ENCODE data around the gene ULBP1.
A peak's percentile ranks its signal among the peaks of the same experiment; 100 is the strongest.
"Not testable (repeated sequence)": the region's sequence is repeated elsewhere in the genome, so short reads cannot be mapped to it uniquely, and the experiment has no call there.

The ULBP1 gene

DNA sequence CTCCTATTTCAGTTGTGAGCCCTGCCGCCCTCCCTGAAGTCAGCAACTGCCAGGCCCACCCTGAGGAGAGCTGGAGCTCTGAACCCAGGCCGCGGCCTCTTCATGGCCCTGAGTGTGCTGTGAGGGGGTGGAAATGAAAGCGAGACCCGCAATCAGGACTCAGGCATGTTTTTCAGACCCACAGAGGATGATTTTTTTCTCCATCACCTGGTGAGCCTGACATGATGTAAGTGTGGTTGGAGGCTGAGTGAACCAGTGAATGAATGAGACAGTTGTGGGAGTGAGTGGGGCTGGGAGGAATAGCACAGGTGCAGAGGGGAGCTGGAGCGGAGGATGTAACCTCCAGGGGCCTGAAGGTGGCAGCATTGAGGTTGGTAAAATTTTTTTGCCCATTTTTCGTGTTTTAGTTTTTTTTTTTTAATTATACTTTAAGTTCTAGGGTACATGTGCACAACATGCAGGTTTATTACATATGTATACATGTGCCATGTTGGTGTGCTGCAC, 43.3 kb downstream of the ULBP1 start:
- no peak for DNase-seq

DNA sequence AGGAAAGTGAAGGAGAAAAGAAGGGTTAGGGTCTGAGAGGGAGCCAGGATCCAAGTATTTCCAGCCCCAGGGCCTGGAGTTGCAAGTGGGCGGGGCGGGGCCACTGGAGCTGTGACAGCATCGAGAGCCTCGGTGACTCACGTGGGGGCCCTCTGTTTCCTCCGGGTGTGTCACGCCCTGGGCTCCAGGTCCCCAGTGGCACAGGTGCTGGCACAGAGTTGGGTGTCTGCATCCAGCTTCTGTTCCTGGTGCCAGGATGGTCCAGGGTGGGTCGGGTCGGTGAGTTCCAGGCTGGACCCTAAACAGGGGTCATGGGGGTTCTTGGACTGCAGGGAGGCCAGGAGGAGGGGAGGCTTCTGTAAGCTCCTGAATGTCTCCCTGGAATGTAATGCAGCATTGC, 44.8 kb downstream of the ULBP1 start:
- DNase-seq = no peak

DNA sequence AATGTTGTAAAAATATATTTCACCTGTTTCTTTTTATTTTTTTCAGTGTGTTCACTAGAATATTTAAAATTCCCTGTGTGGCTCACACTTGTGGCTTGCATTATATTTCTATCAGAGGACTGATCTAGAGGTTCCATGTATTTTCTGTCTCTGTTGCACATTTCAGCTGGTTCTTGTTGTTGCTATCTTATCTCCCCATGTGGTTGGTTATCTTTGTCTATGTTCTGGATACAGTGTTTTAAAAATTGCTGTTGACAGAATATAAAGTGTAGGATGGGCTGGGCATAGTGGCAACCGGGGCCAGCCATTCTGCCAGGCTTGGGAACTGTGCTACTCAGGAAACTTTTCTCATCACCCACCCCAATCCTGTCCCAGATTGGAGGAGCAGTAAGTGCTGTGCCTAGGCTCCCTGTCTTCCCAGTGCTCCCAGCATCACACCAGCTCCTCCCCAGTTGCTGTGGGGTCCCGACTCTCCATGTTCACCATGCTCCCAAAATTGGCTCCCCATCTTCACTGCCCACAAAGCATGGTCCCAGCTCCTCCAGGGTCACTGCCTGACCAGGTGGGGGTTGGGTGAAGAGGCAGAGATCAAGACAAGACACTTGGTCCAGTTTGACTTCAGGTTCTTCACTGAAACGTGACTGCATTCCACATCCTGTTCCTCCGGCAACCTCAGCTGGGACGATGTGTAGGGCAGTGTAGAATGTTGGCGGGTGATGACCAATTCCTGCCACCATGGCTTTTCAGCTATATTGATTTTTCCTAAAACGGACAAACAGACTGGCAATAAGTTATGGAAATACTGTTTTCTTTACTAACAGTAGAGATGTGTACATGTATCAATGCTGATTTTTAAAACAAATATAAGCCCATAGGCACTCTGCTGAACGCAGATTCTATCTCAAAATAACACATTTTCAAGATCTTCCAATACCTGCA, 49.4 kb downstream of the ULBP1 start:
- DNase-seq = not testable (repeated sequence)

DNA sequence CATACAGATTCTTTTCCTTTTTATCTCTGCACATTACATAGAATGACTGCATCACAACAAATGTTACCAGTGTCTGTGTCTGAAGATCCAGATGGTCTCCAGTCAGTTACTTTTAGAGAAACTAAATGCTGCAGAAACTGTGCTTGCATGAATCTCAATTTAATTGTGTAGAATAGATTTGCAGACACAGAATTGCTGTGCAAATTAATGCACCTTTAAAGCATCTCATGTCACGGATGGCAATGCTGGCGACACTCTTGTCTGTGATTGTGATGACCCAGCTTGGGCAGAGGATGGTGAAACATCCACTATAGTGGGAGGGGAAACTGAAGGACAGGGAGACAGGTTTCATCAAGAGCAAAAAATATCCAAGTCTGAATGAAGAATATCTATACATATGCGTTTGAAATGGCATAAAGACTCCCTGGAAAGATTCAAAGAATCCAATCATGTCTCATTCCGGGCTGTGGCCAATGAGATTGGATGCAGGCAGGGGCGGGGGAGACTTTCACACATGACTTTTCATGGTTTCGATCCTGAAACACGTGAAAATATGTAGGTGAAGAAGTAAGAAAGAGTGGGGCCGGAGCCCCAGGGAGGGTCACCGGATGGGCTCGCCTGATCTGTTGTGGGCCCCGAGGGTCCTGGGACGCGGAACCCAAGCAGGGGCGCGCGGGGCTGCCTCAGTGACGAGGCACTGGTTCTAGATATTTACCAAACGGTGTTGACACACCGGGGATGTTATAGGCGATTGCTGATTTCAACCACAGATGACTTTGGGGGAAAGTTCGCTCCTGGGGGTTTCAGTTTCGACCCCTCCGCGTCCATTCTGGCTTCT, 50.3 kb downstream of the ULBP1 start:
- DNase-seq = not testable (repeated sequence)

DNA sequence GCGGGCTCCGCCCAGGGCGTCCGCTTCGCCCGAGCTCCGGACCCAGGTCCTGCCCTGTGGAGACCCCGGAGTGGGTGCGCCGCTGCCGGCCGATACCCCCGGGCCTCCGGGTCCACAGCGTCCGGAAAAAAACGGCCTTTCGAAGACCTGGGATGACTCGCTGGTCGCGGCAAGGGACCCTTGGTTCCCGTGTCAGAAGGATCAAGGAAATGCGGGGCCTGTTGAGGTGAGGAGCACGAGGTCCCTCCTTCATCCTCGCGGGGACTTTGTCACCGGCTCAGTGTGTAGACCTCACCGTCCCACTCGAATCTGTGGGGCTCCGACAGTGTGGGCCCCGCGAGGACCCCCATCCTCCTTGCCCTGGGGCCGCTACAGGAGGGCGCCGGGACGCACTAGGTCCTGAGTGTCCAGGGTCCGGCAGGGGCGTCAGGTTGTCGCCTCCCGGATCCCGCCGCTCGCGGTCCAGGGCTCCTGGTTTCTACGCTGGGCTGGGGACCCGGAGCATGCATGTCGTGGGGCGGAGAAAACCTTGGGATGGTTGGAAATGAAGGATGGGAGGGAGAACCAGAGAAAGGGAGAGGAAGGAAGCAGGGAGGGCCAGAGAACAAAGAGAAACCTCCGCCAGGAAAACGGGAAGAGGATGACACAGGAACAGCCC, 51.0 kb downstream of the ULBP1 start:
- not testable (repeated sequence) for DNase-seq

DNA sequence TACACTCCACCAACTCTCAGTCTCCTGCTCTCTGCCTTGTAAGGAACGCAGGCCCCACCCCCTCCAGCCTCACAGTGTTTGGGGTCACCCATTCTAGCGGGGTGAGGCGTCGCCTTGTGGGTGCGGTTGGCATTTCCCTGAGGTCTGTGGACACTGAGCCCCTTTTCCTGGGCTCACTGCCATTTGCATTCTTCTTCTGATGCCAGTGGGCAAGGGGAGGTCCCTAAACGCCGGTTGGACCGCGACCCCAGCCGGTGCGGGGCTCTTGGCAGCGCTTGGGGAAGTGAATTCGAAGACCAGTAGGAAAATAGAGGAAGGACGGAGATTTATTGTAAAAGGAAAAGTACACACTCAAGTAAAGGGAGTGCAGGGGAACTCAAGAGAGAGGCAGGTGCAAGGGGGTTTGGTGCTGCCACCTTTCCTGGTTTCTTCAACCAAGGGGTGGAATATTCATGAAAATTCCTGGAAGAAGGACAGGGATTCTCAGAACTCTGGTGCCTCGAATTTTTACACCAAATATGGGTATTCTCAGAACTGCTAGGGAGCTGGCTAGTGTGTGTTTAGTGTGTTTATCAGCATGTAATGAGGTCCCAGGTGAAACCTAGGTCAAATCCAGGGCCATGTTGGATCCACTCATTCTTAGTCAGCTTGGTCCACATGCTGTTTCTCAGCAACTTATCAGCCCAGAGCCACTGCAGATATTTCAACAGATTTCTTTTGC, 51.7 kb downstream of the ULBP1 start:
- DNase-seq = not testable (repeated sequence)

DNA sequence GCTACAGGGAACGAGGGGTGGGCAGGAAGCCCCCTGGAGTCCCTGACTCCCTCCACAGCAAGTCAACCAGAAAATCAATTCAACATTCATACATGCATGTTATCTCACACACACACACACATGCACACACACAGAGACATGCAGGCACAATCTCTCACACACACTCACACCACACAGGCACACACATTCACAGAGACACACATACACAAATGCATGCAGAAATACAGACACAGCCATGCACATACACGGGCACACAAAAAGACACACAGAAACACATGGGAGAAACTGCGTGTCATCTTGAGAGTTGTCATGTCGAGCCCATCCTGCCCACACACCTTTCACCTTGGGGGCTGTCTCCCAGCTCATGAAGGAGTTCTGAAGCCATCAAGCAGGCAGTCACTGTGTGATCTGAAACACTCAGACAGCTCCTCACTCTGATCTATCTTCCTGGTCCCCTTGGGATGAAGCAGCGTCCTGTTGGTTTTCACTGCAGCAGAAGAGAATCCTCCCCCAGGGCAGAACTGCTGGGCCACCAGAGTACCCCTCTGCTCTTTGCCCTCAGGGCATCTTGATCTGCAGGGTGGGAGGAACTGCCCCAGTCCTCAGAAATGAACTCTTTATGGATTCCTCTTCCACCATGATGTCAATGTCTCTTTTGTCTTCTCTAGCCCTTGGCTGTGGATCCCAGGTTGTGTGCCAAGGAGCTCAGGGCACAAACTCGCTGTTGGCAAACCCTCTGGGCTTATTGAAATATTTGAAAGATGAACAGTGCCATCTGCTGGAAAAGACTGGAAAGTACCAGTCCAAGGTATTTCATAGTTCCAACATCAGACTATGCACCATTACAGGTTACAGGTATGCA, 52.8 kb downstream of the ULBP1 start:
- peak; percentile 60 for DNase-seq

DNA sequence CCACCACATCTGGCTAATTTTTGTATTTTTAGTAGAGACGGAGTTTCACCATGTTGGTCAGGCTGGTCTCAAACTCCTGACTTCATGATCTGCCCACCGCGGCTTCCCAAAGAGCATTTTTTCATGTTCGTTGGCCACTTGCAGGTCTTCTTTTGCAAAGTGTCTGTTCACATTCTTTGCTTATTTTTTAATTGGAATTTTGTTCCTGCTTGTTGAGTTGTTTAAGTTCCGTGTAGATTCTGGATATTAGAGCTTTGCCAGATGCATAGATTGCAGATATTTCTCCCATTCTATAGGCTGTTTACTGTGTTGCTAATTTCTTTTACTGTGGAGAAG, 53.4 kb downstream of the ULBP1 start:
- not testable (repeated sequence) for DNase-seq

DNA sequence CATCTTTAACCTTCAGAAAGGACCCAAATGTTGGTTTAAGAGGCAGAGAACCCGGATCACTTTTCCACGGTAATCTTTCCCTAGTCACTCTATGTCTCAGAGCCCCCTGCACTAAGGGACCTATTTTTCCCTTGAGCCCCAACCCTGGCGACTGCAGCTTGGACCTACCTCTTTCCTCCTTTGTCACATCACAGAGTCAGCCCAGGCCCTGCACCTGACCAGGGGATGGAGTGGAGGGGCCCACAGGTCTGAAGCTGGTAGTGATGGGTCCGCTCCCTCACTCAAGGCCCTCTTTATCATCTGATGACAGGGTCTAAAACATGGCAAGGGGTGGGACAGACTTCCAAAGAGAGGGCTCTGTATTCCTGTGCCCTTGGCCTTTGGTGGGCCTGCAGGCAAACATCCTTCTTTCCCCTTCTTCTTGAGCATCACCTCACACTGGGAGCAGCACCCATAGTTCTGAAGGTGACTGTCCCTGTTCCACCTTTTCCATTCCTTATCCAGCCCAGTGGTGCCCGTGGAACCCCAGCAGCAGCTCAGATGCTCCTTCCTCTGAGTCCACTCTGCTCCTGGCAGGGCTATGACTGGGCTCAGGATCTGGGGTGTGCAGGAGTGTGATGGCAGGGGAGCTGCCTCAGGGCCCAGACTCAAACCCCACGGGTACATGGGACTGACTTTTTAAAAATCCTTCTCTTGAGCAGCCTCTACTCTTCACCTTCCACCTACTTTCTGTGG, 55.3 kb downstream of the ULBP1 start:
- no peak for DNase-seq

DNA sequence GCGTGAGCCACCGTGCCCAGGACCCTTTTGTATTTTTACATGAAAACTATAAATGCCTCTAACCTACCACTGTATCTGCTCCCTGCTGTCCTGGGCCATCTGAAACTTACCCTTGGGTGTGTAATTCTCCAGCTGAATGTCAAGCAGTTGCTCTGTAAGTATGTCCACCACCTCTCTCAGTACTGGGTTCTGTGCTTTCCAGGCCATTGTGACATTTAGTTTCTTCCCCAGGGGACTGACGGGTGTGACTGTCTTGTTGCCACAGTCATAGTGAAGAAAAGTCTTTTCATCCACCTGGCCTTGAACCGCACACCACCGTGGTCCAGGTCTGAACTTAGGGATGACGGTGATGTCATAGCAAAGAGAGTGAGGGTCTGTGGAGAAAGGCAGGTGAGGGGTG, 58.1 kb downstream of the ULBP1 start:
- not testable (repeated sequence) for DNase-seq

Data from fibroblast of skin of back (primary cell).